ENCODE data around the gene THRB. TPM values are rescaled to one million over a fixed set of nuclear protein-coding genes. Genes with fewer than 3 reads are reported as not detected.
A peak's percentile ranks its signal among the peaks of the same experiment; 100 is the strongest.

Gene THRB
- polyA plus RNA-seq, 1 of the 3 experiments (the other 2 are of a cell fraction), result 0.02 TPM

GRCh38 chr3:24151594-24151993 lies 343.1 kb downstream of the THRB start:
- Histone ChIP-seq H3K27ac (ENCODE audit: low read depth in 2 of 2, low read length in 1 of 2) (peak overlapping the region; percentile 20 to 43; a peak in 2 of 4 replicates), H4K20me1 (ENCODE audit: insufficient read depth) (no peaks in the 10 kb centered on the region), H3K27me3 (ENCODE audit: insufficient read depth) (no peaks in the 10 kb centered on the region), H3K4me1 (ENCODE audit: control insufficient read depth in 1 of 2, insufficient read depth in 2 of 2, low read depth in 1 of 2, low read length in 1 of 2) (no peaks in the 10 kb centered on the region; a peak in 1 of 4 replicates), H3K79me2 (ENCODE audit: insufficient read depth) (no peaks in the 10 kb centered on the region), H3K4me3 (ENCODE audit: low read depth in 2 of 2, low read length in 1 of 2) (no peak overlapping the region), H3K4me2 (no peak overlapping the region), H3K36me3 (replicated peaks in 1 of 2; ENCODE audit: control insufficient read depth in 1 of 2, insufficient read depth in 2 of 2, low read length in 1 of 2) (no peaks in the 10 kb centered on the region), H3K9ac (no peak overlapping the region), H3K9me3 (no peaks in the 10 kb centered on the region), H2AFZ (ENCODE audit: low read depth) (no peak overlapping the region), H3K9me2 (no peaks in the 10 kb centered on the region), H3F3A (replicated peaks; ENCODE audit: insufficient read depth) (peaks cover 10% of the 10 kb centered on the region)
- 80% methylated on average over 3 of the region's 3 CpGs for WGBS (ENCODE audit: low lambda C conversion rate)
- no peak for TF ChIP-seq MAX (IDR thresholded peaks at IDR 0.05; ENCODE audit: low read depth)
- CTCF ChIA-PET, result interaction anchor here (0.9 to 1.3 kb wide), 2 partner anchors 13 to 35 kb away, joined by 3 read pairs; no protein-coding TSS in a partner anchor
- DNase-seq, result no peak
- POLR2A ChIA-PET, result no interaction called here

GRCh38 chr3:24149032-24149431 lies 345.6 kb downstream of the THRB start:
- CTCF ChIA-PET, result interaction anchor here (0.6 kb wide), 1 partner anchor 25 kb away, joined by 3 read pairs; no protein-coding TSS in a partner anchor
- H3K79me2 ChIP-seq (ENCODE audit: insufficient read depth), result no peaks in the 10 kb centered on the region

More at GRCh38 chr3:24149032-24149431, 345.6 kb downstream of the THRB start:
- POLR2A ChIA-PET, result no interaction called here
- H3K9ac ChIP-seq, result no peak overlapping the region
- H3K9me3 ChIP-seq, result no peaks in the 10 kb centered on the region
- H3K36me3 ChIP-seq (replicated peaks in 1 of 2; ENCODE audit: control insufficient read depth in 1 of 2, insufficient read depth in 2 of 2, low read length in 1 of 2), result no peaks in the 10 kb centered on the region
- peaks cover 6 to 10% of the 10 kb centered on the region in 2 experiments; a peak in 3 of 4 replicates for H3K4me1 ChIP-seq (ENCODE audit: control insufficient read depth in 1 of 2, insufficient read depth in 2 of 2, low read depth in 1 of 2, low read length in 1 of 2)
- H3K9me2 ChIP-seq, result no peaks in the 10 kb centered on the region
- no peaks in the 10 kb centered on the region for H4K20me1 ChIP-seq (ENCODE audit: insufficient read depth)
- peaks cover 12% of the 10 kb centered on the region for H3F3A ChIP-seq (replicated peaks; ENCODE audit: insufficient read depth)
- 89% methylated on average over 2 of the region's 2 CpGs for WGBS (ENCODE audit: low lambda C conversion rate)
- no peak overlapping the region; the same call in 1 of the 2 replicates for H2AFZ ChIP-seq (ENCODE audit: low read depth)
- H3K27ac ChIP-seq (ENCODE audit: low read depth in 2 of 2, low read length in 1 of 2), result no peak overlapping the region
- TF ChIP-seq RXRA (IDR thresholded peaks at IDR 0.05; ENCODE audit: borderline replicate concordance, low read depth) (no peak), CHD2 (IDR thresholded peaks at IDR 0.05; ENCODE audit: low read length, partially characterized antibody) (no peak), FOXM1 (IDR thresholded peaks at IDR 0.05; ENCODE audit: low read depth) (no peak), TCF12 (IDR thresholded peaks at IDR 0.05) (no peak), MAX (IDR thresholded peaks at IDR 0.05; ENCODE audit: low read depth) (no peak), NFIC (IDR thresholded peaks at IDR 0.05; ENCODE audit: borderline replicate concordance) (no peak), ZBTB33 (IDR thresholded peaks at IDR 0.05; ENCODE audit: borderline replicate concordance, low read depth) (no peak), SMC3 (IDR thresholded peaks at IDR 0.05; ENCODE audit: low read depth, low read length) (no peak), JUND (IDR thresholded peaks at IDR 0.05) (no peak), RAD21 (IDR thresholded peaks at IDR 0.05; ENCODE audit: low read length) (no peak), TEAD4 (IDR thresholded peaks at IDR 0.05; ENCODE audit: borderline replicate concordance, insufficient read depth) (no peak), EP300 (IDR thresholded peaks at IDR 0.05; ENCODE audit: borderline replicate concordance in 1 of 2, low read depth in 1 of 2, low read length in 1 of 2) (no peak), PBX3 (IDR thresholded peaks at IDR 0.05) (no peak), EZH2phosphoT487 (IDR thresholded peaks at IDR 0.05; ENCODE audit: borderline replicate concordance, low read depth) (no peak), TAF1 (IDR thresholded peaks at IDR 0.05; ENCODE audit: borderline replicate concordance, low read depth, low read length) (no peak), MXI1 (IDR thresholded peaks at IDR 0.05; ENCODE audit: low read depth, low read length) (no peak), ELF1 (IDR thresholded peaks at IDR 0.05) (no peak), FOXJ3 (CRISPR knock-in tag; IDR thresholded peaks at IDR 0.05) (no peak)
- TF ChIP-seq, protein P1, sequence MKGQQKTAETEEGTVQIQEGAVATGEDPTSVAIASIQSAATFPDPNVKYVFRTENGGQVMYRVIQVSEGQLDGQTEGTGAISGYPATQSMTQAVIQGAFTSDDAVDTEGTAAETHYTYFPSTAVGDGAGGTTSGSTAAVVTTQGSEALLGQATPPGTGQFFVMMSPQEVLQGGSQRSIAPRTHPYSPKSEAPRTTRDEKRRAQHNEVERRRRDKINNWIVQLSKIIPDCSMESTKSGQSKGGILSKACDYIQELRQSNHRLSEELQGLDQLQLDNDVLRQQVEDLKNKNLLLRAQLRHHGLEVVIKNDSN (IDR thresholded peaks at IDR 0.05; ENCODE audit: borderline replicate concordance, low read depth), result no peak
- TF ChIP-seq, protein P2, sequence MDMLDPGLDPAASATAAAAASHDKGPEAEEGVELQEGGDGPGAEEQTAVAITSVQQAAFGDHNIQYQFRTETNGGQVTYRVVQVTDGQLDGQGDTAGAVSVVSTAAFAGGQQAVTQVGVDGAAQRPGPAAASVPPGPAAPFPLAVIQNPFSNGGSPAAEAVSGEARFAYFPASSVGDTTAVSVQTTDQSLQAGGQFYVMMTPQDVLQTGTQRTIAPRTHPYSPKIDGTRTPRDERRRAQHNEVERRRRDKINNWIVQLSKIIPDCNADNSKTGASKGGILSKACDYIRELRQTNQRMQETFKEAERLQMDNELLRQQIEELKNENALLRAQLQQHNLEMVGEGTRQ (IDR thresholded peaks at IDR 0.05; ENCODE audit: borderline replicate concordance, low read depth, low read length), result no peak
- H3K4me3 ChIP-seq (ENCODE audit: low read depth in 2 of 2, low read length in 1 of 2), result no peak overlapping the region
- DNase-seq, result no peak
- H3K4me2 ChIP-seq, result no peak overlapping the region
- no peaks in the 10 kb centered on the region for H3K27me3 ChIP-seq (ENCODE audit: insufficient read depth)
